Measurements from ENCODE around the gene ZNF260. TPM values are rescaled to one million over a fixed set of nuclear protein-coding genes. Genes with fewer than 3 reads are reported as not detected.

The ZNF260 gene
- polyA plus RNA-seq (2013, experiment 1 of 2), result 18.5 TPM
- 21.2 TPM for polyA plus RNA-seq (2013, experiment 2 of 2)

GRCh38 chr19:36528194-36528920 is at the start of gene ZNF260:
ZNF260 (minus strand) TSS chr19:36528271; CDS start chr19:36515238, 13,033 bp downstream.
- H3K27ac ChIP-seq (ENCODE audit: low read depth, low read length), result peak within 1 kb of the TSS; percentile 89
- under 1% methylated on average over 55 of the region's 55 CpGs for WGBS
- peaks cover 16% of the 10 kb centered on the region; the same call in 1 of the 2 replicates for H3K9me3 ChIP-seq (ENCODE audit: insufficient read depth, low read depth, low read length)
- H3K4me1 ChIP-seq (ENCODE audit: insufficient read depth, low read length), result peaks cover 6% of the 10 kb centered on the region; the same call in 1 of the 2 replicates
- peak within 1 kb of the TSS; percentile 94 for H3K4me3 ChIP-seq (ENCODE audit: low read length)
- H3K36me3 ChIP-seq (ENCODE audit: insufficient read depth, low read length), result peaks cover 23% of the 10 kb centered on the region
- no peaks in the 10 kb centered on the region for H3K27me3 ChIP-seq (ENCODE audit: insufficient read depth, low read length)
- H3K9ac ChIP-seq (ENCODE audit: low read depth, low read length), result peak within 1 kb of the TSS; percentile 95

GRCh38 chr19:36577271-36577996 is 49.4 kb upstream of the ZNF260 start:
- no peaks in the 10 kb centered on the region for H3K27me3 ChIP-seq (ENCODE audit: insufficient read depth, low read length)
- H3K9ac ChIP-seq (ENCODE audit: low read depth, low read length), result no peak overlapping the region
- 98% methylated on average over 2 of the region's 3 CpGs for WGBS
- no peak overlapping the region for H3K27ac ChIP-seq (ENCODE audit: low read depth, low read length)
- H3K4me3 ChIP-seq (ENCODE audit: low read length), result no peak overlapping the region
- H3K4me1 ChIP-seq (ENCODE audit: insufficient read depth, low read length), result peaks cover 6% of the 10 kb centered on the region; the same call in 1 of the 2 replicates
- peaks cover 54% of the 10 kb centered on the region for H3K36me3 ChIP-seq (ENCODE audit: insufficient read depth, low read length)
- H3K9me3 ChIP-seq (ENCODE audit: insufficient read depth, low read depth, low read length), result no peaks in the 10 kb centered on the region

- Histone ChIP-seq H3K27ac (ENCODE audit: low read depth, low read length) (no peak overlapping the region), H3K27me3 (ENCODE audit: insufficient read depth, low read length) (no peaks in the 10 kb centered on the region), H3K9me3 (ENCODE audit: insufficient read depth, low read depth, low read length) (no peaks in the 10 kb centered on the region), H3K4me3 (ENCODE audit: low read length) (peak overlapping the region; percentile 80), H3K4me1 (ENCODE audit: insufficient read depth, low read length) (peaks cover 6% of the 10 kb centered on the region; the same call in 1 of the 2 replicates), H3K9ac (ENCODE audit: low read depth, low read length) (no peak overlapping the region), H3K36me3 (ENCODE audit: insufficient read depth, low read length) (peaks cover 37% of the 10 kb centered on the region)
- 95% methylated on average over 2 of the region's 2 CpGs for WGBS
These were observed 46.7 kb upstream of the ZNF260 start for GRCh38 chr19:36574741-36575140.

- Histone ChIP-seq H3K4me3 (ENCODE audit: low read length) (peak overlapping the region; percentile 80), H3K27ac (ENCODE audit: low read depth, low read length) (peak overlapping the region; percentile 36; the same call in 1 of the 2 replicates), H3K4me1 (ENCODE audit: insufficient read depth, low read length) (peaks cover 6% of the 10 kb centered on the region; the same call in 1 of the 2 replicates), H3K27me3 (ENCODE audit: insufficient read depth, low read length) (no peaks in the 10 kb centered on the region), H3K36me3 (ENCODE audit: insufficient read depth, low read length) (peaks cover 34% of the 10 kb centered on the region), H3K9me3 (ENCODE audit: insufficient read depth, low read depth, low read length) (no peaks in the 10 kb centered on the region), H3K9ac (ENCODE audit: low read depth, low read length) (peak overlapping the region; percentile 82)
- 34% methylated on average over 16 of the region's 18 CpGs for WGBS
These were observed 46.0 kb upstream of the ZNF260 start for GRCh38 chr19:36573895-36574720.

GRCh38 chr19:36573020-36573894 is 45.2 kb upstream of the ZNF260 start, which contains the start of gene ZNF529:
ZNF529 (minus strand) TSS chr19:36573292; CDS start chr19:36572346, 946 bp downstream.
- Histone ChIP-seq H3K4me3 (ENCODE audit: low read length) (peak within 1 kb of the TSS; percentile 80), H3K9ac (ENCODE audit: low read depth, low read length) (peak within 1 kb of the TSS; percentile 82), H3K36me3 (ENCODE audit: insufficient read depth, low read length) (peaks cover 33% of the 10 kb centered on the region), H3K4me1 (ENCODE audit: insufficient read depth, low read length) (peaks cover 6% of the 10 kb centered on the region; the same call in 1 of the 2 replicates), H3K27me3 (ENCODE audit: insufficient read depth, low read length) (no peaks in the 10 kb centered on the region), H3K27ac (ENCODE audit: low read depth, low read length) (peak within 1 kb of the TSS; percentile 36), H3K9me3 (ENCODE audit: insufficient read depth, low read depth, low read length) (no peaks in the 10 kb centered on the region)
- WGBS, result under 1% methylated on average over 66 of the region's 66 CpGs

- H3K9me3 ChIP-seq (ENCODE audit: insufficient read depth, low read depth, low read length), result no peaks in the 10 kb centered on the region
- peaks cover 6% of the 10 kb centered on the region; the same call in 1 of the 2 replicates for H3K4me1 ChIP-seq (ENCODE audit: insufficient read depth, low read length)
- H3K36me3 ChIP-seq (ENCODE audit: insufficient read depth, low read length), result peaks cover 37% of the 10 kb centered on the region
- peak overlapping the region; percentile 82 for H3K9ac ChIP-seq (ENCODE audit: low read depth, low read length)
- peak overlapping the region; percentile 80 for H3K4me3 ChIP-seq (ENCODE audit: low read length)
- 3% methylated on average over 10 of the region's 11 CpGs for WGBS
- H3K27ac ChIP-seq (ENCODE audit: low read depth, low read length), result peak overlapping the region; percentile 31; the same call in 1 of the 2 replicates
- no peaks in the 10 kb centered on the region for H3K27me3 ChIP-seq (ENCODE audit: insufficient read depth, low read length)
These were observed 44.5 kb upstream of the ZNF260 start for GRCh38 chr19:36572593-36573019.

GRCh38 chr19:36564391-36564790 is 36.3 kb upstream of the ZNF260 start:
- Histone ChIP-seq H3K36me3 (ENCODE audit: insufficient read depth, low read length) (peaks cover 29% of the 10 kb centered on the region), H3K9me3 (ENCODE audit: insufficient read depth, low read depth, low read length) (peaks cover 33% of the 10 kb centered on the region), H3K9ac (ENCODE audit: low read depth, low read length) (no peak overlapping the region), H3K4me1 (ENCODE audit: insufficient read depth, low read length) (no peaks in the 10 kb centered on the region), H3K4me3 (ENCODE audit: low read length) (no peak overlapping the region), H3K27me3 (ENCODE audit: insufficient read depth, low read length) (no peaks in the 10 kb centered on the region), H3K27ac (ENCODE audit: low read depth, low read length) (no peak overlapping the region)
- WGBS, result no CpG with 5 or more reads among the region's 1 CpG

GRCh38 chr19:36547001-36547732 is 19.1 kb upstream of the ZNF260 start:
- Histone ChIP-seq H3K4me3 (ENCODE audit: low read length) (no peak overlapping the region), H3K9ac (ENCODE audit: low read depth, low read length) (no peak overlapping the region), H3K27me3 (ENCODE audit: insufficient read depth, low read length) (no peaks in the 10 kb centered on the region), H3K9me3 (ENCODE audit: insufficient read depth, low read depth, low read length) (peaks cover 98% of the 10 kb centered on the region), H3K36me3 (ENCODE audit: insufficient read depth, low read length) (peaks cover 97% of the 10 kb centered on the region), H3K4me1 (ENCODE audit: insufficient read depth, low read length) (no peaks in the 10 kb centered on the region), H3K27ac (ENCODE audit: low read depth, low read length) (no peak overlapping the region)
- 96% methylated on average over 5 of the region's 5 CpGs for WGBS

GRCh38 chr19:36528921-36529518 is 949 bp upstream of the ZNF260 start:
- Histone ChIP-seq H3K9ac (ENCODE audit: low read depth, low read length) (peak overlapping the region; percentile 95), H3K27me3 (ENCODE audit: insufficient read depth, low read length) (no peaks in the 10 kb centered on the region), H3K4me3 (ENCODE audit: low read length) (peak overlapping the region; percentile 94), H3K36me3 (ENCODE audit: insufficient read depth, low read length) (peaks cover 19% of the 10 kb centered on the region), H3K4me1 (ENCODE audit: insufficient read depth, low read length) (peaks cover 6% of the 10 kb centered on the region; the same call in 1 of the 2 replicates), H3K27ac (ENCODE audit: low read depth, low read length) (no peak overlapping the region), H3K9me3 (ENCODE audit: insufficient read depth, low read depth, low read length) (peaks cover 14% of the 10 kb centered on the region; the same call in 1 of the 2 replicates)
- WGBS, result 11% methylated on average over 12 of the region's 12 CpGs

Measured in HUES64 (cell line).